ENCODE results near the gene KIAA1755. TPM values are rescaled to one million over a fixed set of nuclear protein-coding genes. Genes with fewer than 3 reads are reported as not detected.
A peak's percentile ranks its signal among the peaks of the same experiment; 100 is the strongest.

Gene KIAA1755
- total RNA-seq, 1 donor from 2014 or later, result 1.1 TPM

DNA sequence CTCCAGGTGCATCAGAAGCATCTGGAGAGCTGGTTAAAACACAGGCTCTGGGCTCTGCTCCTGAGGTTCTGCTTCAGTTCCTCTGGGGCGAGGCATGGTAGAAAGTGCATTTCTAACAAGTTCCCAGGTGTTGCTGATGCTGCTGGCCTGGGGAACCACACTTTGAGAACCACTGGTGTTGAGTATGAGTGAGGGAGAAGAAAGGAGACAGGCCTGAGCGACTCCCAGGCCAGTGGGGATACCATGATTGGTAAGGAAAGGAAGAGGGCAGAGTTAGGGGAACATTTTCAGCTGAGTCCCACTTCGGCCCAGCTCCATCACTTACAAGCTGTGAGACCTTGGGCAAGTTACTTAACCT lies 36.8 kb downstream of the KIAA1755 start:
- no peak overlapping the region for H3K27ac Mint-ChIP-seq (ENCODE audit: unreplicated experiment)
- Histone ChIP-seq H3K36me3 (ENCODE audit: insufficient read depth, low read length) (peaks cover 2% of the 10 kb centered on the region), H3K27me3 (ENCODE audit: insufficient read depth, low read length) (no peaks in the 10 kb centered on the region), H3K9ac (ENCODE audit: low read length) (no peak overlapping the region), H3K4me1 (ENCODE audit: insufficient read depth, low read length) (peaks cover 16% of the 10 kb centered on the region), H3K4me3 (ENCODE audit: insufficient read depth, low read depth, low read length) (no peak overlapping the region), H2AFZ (ENCODE audit: low read depth, low read length) (no peak overlapping the region), H3K27ac (ENCODE audit: low read depth, low read length) (no peak overlapping the region), H3K9me3 (ENCODE audit: insufficient read depth, low read depth, low read length) (no peaks in the 10 kb centered on the region), H3K4me2 (ENCODE audit: low read length) (no peak overlapping the region), H4K20me1 (ENCODE audit: insufficient read depth, low read length) (no peaks in the 10 kb centered on the region), H3K79me2 (ENCODE audit: insufficient read depth, low read length) (no peaks in the 10 kb centered on the region)
- no peaks in the 10 kb centered on the region for H3K9me3 Mint-ChIP-seq (ENCODE audit: unreplicated experiment)
- no peaks in the 10 kb centered on the region for H3K36me3 Mint-ChIP-seq (ENCODE audit: low read depth, unreplicated experiment)
- H3K4me3 Mint-ChIP-seq (ENCODE audit: unreplicated experiment), result no peak overlapping the region
- peaks cover 8% of the 10 kb centered on the region for H3K4me1 Mint-ChIP-seq (ENCODE audit: low read depth, unreplicated experiment)
- DNase-seq (ENCODE audit: low read depth) (no peak), FAIRE-seq (no peak)
- TF ChIP-seq, protein P1, sequence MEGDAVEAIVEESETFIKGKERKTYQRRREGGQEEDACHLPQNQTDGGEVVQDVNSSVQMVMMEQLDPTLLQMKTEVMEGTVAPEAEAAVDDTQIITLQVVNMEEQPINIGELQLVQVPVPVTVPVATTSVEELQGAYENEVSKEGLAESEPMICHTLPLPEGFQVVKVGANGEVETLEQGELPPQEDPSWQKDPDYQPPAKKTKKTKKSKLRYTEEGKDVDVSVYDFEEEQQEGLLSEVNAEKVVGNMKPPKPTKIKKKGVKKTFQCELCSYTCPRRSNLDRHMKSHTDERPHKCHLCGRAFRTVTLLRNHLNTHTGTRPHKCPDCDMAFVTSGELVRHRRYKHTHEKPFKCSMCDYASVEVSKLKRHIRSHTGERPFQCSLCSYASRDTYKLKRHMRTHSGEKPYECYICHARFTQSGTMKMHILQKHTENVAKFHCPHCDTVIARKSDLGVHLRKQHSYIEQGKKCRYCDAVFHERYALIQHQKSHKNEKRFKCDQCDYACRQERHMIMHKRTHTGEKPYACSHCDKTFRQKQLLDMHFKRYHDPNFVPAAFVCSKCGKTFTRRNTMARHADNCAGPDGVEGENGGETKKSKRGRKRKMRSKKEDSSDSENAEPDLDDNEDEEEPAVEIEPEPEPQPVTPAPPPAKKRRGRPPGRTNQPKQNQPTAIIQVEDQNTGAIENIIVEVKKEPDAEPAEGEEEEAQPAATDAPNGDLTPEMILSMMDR (IDR thresholded peaks at IDR 0.05; ENCODE audit: insufficient read depth, low read depth, low read length), result no peak
- H3K27me3 Mint-ChIP-seq (ENCODE audit: low read depth, unreplicated experiment), result peaks cover 23% of the 10 kb centered on the region

DNA sequence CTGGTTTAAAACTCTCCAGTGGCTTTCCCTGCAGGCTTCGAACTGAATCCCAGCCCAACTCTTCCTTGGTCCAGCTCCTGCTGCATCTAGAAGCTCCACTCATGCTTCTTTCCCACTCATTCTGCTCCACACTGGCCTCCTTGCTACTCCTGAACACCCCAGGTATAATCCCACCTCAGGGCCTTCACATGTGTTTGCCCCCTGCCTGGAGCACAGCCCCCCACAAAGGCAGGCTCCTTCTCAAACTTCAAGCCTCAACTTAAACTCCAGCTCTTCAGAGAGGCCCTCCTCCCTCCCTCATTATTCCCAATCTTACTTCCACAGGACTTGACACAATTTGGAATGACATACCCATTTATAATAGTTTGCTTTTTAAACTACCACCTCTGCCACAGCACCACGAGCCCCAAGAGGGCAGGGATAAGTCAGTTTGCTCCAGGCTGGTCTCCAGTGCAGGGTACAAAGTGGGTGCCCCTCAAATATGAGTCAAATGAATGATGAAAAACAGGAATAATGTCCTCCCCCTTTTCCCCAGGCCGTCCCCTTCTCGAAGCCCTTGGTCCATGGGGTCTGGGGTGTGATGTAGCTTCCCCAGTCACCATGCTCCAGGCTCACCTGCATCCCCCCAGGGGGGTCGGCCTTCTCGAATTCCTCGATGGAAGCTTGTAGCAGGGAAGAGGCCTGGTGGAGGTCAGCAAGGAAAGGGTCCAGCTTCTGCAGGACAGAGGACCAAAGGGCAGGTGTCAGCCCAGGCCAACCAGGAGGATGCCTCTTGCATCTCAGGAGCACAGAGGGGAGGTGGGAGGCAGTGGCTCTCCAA lies 37.4 kb downstream of the KIAA1755 start:
- H3K36me3 ChIP-seq (ENCODE audit: insufficient read depth, low read length), result peaks cover 2% of the 10 kb centered on the region
- Mint-ChIP-seq H3K36me3 (ENCODE audit: low read depth, unreplicated experiment) (no peaks in the 10 kb centered on the region), H3K27ac (ENCODE audit: unreplicated experiment) (no peak overlapping the region), H3K4me1 (ENCODE audit: low read depth, unreplicated experiment) (peaks cover 14% of the 10 kb centered on the region), H3K4me3 (ENCODE audit: unreplicated experiment) (no peak overlapping the region), H3K9me3 (ENCODE audit: unreplicated experiment) (no peaks in the 10 kb centered on the region), H3K27me3 (ENCODE audit: low read depth, unreplicated experiment) (peaks cover 21% of the 10 kb centered on the region)
- H2AFZ ChIP-seq (ENCODE audit: low read depth, low read length), result no peak overlapping the region
- peak overlapping the region; percentile 1 for H3K9ac ChIP-seq (ENCODE audit: low read length)
- TF ChIP-seq EZH2 (IDR thresholded peaks at IDR 0.05; ENCODE audit: insufficient read depth, low read length), result no peak
- TF ChIP-seq, protein P1 (IDR thresholded peaks at IDR 0.05; ENCODE audit: insufficient read depth, low read depth, low read length), result no peak
- no peaks in the 10 kb centered on the region for H3K79me2 ChIP-seq (ENCODE audit: insufficient read depth, low read length)
- no peaks in the 10 kb centered on the region for H3K27me3 ChIP-seq (ENCODE audit: insufficient read depth, low read length)
- no peak for FAIRE-seq
- H3K27ac ChIP-seq (ENCODE audit: low read depth, low read length), result no peak overlapping the region
- H3K4me2 ChIP-seq (ENCODE audit: low read length), result no peak overlapping the region
- no peak for DNase-seq (ENCODE audit: low read depth)
- H3K4me1 ChIP-seq (ENCODE audit: insufficient read depth, low read length), result peaks cover 22% of the 10 kb centered on the region
- no peaks in the 10 kb centered on the region for H3K9me3 ChIP-seq (ENCODE audit: insufficient read depth, low read depth, low read length)
- no peaks in the 10 kb centered on the region for H4K20me1 ChIP-seq (ENCODE audit: insufficient read depth, low read length)
- H3K4me3 ChIP-seq (ENCODE audit: insufficient read depth, low read depth, low read length), result no peak overlapping the region

DNA sequence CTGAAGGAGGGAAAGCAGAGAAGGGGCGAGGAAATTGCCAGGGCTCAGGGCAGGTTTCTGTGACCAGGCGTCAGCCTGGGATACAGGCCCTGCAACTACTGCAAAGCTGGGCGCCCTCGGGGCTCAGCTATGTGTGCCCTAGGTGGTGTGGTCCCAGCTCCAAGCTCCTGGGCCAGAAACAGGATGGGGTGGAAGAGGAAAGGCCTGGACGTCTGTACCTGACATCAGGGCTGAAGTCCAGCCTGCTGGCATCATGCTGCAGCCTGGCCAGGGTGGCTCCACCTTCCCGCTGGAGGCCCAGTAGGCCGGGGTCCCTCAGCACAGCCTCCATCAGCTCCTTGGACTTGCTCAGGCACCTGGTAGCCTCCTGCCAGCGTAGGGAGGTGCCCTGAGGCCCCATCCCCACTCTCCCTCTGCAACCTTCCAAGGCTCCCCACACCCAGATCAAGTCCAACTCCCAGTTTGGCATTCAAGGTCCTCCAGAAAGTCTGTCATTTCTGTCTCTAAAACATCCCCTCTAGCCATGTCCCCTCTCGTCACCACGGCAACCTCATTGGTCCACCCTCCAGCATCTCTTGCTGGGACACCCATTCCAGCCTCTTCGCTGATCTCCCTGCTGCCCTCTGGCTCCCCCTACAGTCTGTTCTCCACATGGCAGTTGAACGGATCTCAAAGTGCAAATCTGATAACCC lies 38.2 kb downstream of the KIAA1755 start:
- TF ChIP-seq EZH2 (IDR thresholded peaks at IDR 0.05; ENCODE audit: insufficient read depth, low read length), result no peak
- TF ChIP-seq, protein P1 (IDR thresholded peaks at IDR 0.05; ENCODE audit: insufficient read depth, low read depth, low read length), result peak; percentile 92

More for the DNA sequence above, 38.2 kb downstream of the KIAA1755 start:
- H3K9me3 Mint-ChIP-seq (ENCODE audit: unreplicated experiment), result no peaks in the 10 kb centered on the region
- peaks cover 2% of the 10 kb centered on the region for H3K36me3 ChIP-seq (ENCODE audit: insufficient read depth, low read length)
- H3K27me3 Mint-ChIP-seq (ENCODE audit: low read depth, unreplicated experiment), result peaks cover 17% of the 10 kb centered on the region
- H3K27me3 ChIP-seq (ENCODE audit: insufficient read depth, low read length), result no peaks in the 10 kb centered on the region
- peaks cover 28% of the 10 kb centered on the region for H3K4me1 ChIP-seq (ENCODE audit: insufficient read depth, low read length)
- DNase-seq (ENCODE audit: low read depth) (no peak), FAIRE-seq (no peak)
- no peak overlapping the region for H3K27ac ChIP-seq (ENCODE audit: low read depth, low read length)
- no peak overlapping the region for H3K9ac ChIP-seq (ENCODE audit: low read length)
- no peak overlapping the region for H2AFZ ChIP-seq (ENCODE audit: low read depth, low read length)
- no peaks in the 10 kb centered on the region for H3K79me2 ChIP-seq (ENCODE audit: insufficient read depth, low read length)
- no peaks in the 10 kb centered on the region for H3K9me3 ChIP-seq (ENCODE audit: insufficient read depth, low read depth, low read length)
- H4K20me1 ChIP-seq (ENCODE audit: insufficient read depth, low read length), result no peaks in the 10 kb centered on the region
- H3K27ac Mint-ChIP-seq (ENCODE audit: unreplicated experiment), result no peak overlapping the region
- no peak overlapping the region for H3K4me2 ChIP-seq (ENCODE audit: low read length)
- H3K36me3 Mint-ChIP-seq (ENCODE audit: low read depth, unreplicated experiment), result no peaks in the 10 kb centered on the region
- peaks cover 19% of the 10 kb centered on the region for H3K4me1 Mint-ChIP-seq (ENCODE audit: low read depth, unreplicated experiment)
- H3K4me3 ChIP-seq (ENCODE audit: insufficient read depth, low read depth, low read length), result no peak overlapping the region
- no peak overlapping the region for H3K4me3 Mint-ChIP-seq (ENCODE audit: unreplicated experiment)

Data from astrocyte (in vitro differentiated cells and primary cell).